Esophagus squamous epithelium (tissue), 5 donors: ENCODE data around the gene RNF157. TPM values are rescaled to one million over a fixed set of nuclear protein-coding genes. Genes with fewer than 3 reads are reported as not detected.

Experiments
- DNase-seq: peaks from one replicate; lab custom pipeline; 2025; lab: John Stamatoyannopoulos, UW
- H3K27ac ChIP-seq, 4 donors: fragments of 200-600 bp; sonication (generic); one replicate each; pipeline ENCODE4 v1.5.1; 2016 to 2019; ENCODE audit warnings: mild to moderate bottlenecking in 1 of 4
- H3K27me3 ChIP-seq, 4 donors: fragments of 200-600 bp; sonication (generic); 1 replicate in 3 of 4; 2 replicates in 1 of 4; pipeline versions ENCODE4 v1.5.1 to v1.6.0; 2017 to 2021; ENCODE audit warnings: antibody characterized with exemption in 1 of 4
- H3K36me3 ChIP-seq, 3 donors: fragments of 200-600 bp; sonication (generic); one replicate each; pipeline ENCODE4 v1.5.1; 2016 to 2019
- H3K4me1 ChIP-seq, 3 donors: fragments of 200-600 bp; sonication (generic); one replicate each; pipeline ENCODE4 v1.5.1; 2017 to 2019
- H3K4me3 ChIP-seq, 4 donors: fragments of 200-600 bp; sonication (generic); 1 replicate in 3 of 4; 2 replicates in 1 of 4; pipeline ENCODE4 v1.5.1; 2016 to 2019; ENCODE audit warnings: mild to moderate bottlenecking in 2 of 4, moderate library complexity in 1 of 4
- H3K9me3 ChIP-seq, 3 donors: fragments of 200-600 bp; sonication (generic); one replicate each; pipeline ENCODE4 v1.5.1; 2016 to 2019
- POLR2A ChIP-seq, 4 donors: fragments of 450-650 bp; IDR thresholded peaks; one replicate each; pipeline ENCODE4 v1.6.1; 2017; ENCODE audit warnings: antibody characterized with exemption in 4 of 4, mild to moderate bottlenecking in 4 of 4, moderate library complexity in 3 of 4
- WGBS, 2 donors: methylation state at CpG; one replicate each; pipeline ENCODE4 v1.1.5; 2018; 5-methylcytosine and 5-hydroxymethylcytosine counted together
- intact Hi-C: fragments of 100-400 bp; cut with DNase I; formaldehyde crosslinking; loops from one replicate; pipeline ENCODE4 v1.15.0; 2022
- total RNA-seq, 4 donors: library from RNA; depleted of rRNA; stranded (reverse); fragments of >200 nt; gene quantifications; one replicate each; pipeline ENCODE4 v1.1.0, GENCODE V29; 2016
- TF ChIP-seq, protein P1 (sequence below), 6 experiments: fragments of 450-650 bp in 4 of 6; fragments of 200-600 bp in 2 of 6; sonication (generic) in 2 of 6; IDR thresholded peaks; one replicate each; pipeline ENCODE4 v1.5.1; 2016 to 2019; ENCODE audit warnings: antibody characterized with exemption in 6 of 6, mild to moderate bottlenecking in 4 of 6, moderate library complexity in 4 of 6
- donor health status: DM: yes; HTN: yes; CAD: no.

RNF157 gene
- total RNA-seq, 4 donors from 2014 or later, result 0.11 to 3.4 (median 0.26) TPM

DNA sequence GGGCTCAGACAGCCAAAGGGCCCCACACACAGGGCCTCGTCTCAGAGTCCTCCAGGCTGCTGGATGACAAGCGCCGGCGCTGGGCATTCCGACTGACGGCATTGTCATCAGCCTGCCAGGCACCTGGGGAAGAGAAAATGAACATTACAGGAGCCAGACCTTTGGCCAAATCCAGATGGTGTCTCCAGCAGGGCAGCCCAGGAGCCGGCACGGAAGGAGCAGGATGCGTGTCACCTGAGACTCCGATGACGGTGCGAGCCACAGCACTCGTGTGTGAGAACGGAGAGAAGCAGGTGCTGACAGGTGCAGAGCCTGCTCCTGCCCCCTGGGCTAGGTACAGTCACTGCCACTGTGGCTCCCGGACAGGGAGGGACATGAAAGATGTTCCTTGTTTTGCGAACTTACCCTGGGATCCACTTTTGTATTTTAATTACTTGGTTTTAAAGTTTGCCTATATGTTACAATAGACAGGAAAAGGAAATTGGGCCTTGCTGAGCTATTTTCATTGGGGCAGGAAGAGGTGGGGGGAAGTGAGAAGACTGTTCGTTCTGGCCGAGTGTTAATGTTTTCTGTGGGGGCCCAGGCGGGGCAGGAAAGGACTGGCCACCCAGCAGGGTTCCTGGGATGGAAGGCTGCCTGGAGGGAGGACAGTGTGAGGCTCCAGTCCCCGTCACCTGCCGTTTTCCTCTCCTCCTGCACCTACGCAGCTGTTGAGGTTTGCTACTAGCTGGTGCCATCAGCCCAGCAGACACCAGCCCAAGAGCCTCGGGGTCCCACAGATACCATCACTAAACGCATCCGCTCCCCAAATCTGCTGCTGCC lies 94.9 kb downstream of the RNF157 start:
- H3K27me3 ChIP-seq, result peaks cover 0 to 15% (median under 1%) of the 10 kb centered on the region in 4 donors
- no peaks in the 10 kb centered on the region for H3K9me3 ChIP-seq
- H3K4me1 ChIP-seq, result peaks cover 18 to 58% (median 21%) of the 10 kb centered on the region in 3 donors
- TF ChIP-seq, protein P1, sequence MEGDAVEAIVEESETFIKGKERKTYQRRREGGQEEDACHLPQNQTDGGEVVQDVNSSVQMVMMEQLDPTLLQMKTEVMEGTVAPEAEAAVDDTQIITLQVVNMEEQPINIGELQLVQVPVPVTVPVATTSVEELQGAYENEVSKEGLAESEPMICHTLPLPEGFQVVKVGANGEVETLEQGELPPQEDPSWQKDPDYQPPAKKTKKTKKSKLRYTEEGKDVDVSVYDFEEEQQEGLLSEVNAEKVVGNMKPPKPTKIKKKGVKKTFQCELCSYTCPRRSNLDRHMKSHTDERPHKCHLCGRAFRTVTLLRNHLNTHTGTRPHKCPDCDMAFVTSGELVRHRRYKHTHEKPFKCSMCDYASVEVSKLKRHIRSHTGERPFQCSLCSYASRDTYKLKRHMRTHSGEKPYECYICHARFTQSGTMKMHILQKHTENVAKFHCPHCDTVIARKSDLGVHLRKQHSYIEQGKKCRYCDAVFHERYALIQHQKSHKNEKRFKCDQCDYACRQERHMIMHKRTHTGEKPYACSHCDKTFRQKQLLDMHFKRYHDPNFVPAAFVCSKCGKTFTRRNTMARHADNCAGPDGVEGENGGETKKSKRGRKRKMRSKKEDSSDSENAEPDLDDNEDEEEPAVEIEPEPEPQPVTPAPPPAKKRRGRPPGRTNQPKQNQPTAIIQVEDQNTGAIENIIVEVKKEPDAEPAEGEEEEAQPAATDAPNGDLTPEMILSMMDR (IDR thresholded peaks at IDR 0.05), result no peak
- TF ChIP-seq POLR2A (IDR thresholded peaks at IDR 0.05), result no peak
- peak overlapping the region; percentile 26 to 78 (median 56) for H3K27ac ChIP-seq
- no peak for DNase-seq
- intact Hi-C loops, result no loop called here
- 52 to 70% methylated on average over 21 of the region's 25 CpGs for WGBS, 2 donors
- H3K4me3 ChIP-seq, result no peak overlapping the region
- H3K36me3 ChIP-seq, result no peaks in the 10 kb centered on the region

DNA sequence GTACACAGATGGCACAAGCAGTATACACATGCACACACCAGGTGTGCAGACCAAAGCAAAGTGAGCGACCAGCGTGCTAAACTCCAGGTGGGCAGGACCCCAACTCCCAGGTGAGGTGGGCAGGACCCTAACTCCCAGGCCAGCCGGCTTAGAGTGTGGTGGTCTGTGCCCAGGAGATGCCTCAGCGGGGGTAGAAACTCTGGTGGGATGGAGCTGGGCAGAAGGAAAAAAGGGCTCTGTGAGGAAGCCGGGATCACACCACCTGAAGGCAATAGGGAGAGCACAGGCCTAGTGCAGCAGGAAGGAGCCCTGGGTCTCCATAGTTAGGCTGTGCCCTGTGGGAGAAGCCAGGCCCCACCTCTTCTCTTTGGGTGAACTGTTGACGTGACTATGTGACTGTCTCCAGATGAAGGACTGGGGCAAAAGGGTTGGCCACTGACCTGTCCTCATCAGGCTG lies 97.7 kb downstream of the RNF157 start:
- intact Hi-C loops, result no loop called here
- Histone ChIP-seq H3K9me3 (no peaks in the 10 kb centered on the region), H3K36me3 (no peaks in the 10 kb centered on the region), H3K27me3 (peaks cover 8 to 43% (median 12%) of the 10 kb centered on the region in 4 donors), H3K27ac (no peak overlapping the region), H3K4me3 (no peak overlapping the region), H3K4me1 (peaks cover 20 to 71% (median 27%) of the 10 kb centered on the region in 3 donors)
- 92 to 93% methylated on average over 5 to 6 of the region's 6 CpGs for WGBS, 2 donors
- DNase-seq, result no peak
- no peak for TF ChIP-seq POLR2A (IDR thresholded peaks at IDR 0.05)
- TF ChIP-seq, protein P1 (IDR thresholded peaks at IDR 0.05), result no peak

DNA sequence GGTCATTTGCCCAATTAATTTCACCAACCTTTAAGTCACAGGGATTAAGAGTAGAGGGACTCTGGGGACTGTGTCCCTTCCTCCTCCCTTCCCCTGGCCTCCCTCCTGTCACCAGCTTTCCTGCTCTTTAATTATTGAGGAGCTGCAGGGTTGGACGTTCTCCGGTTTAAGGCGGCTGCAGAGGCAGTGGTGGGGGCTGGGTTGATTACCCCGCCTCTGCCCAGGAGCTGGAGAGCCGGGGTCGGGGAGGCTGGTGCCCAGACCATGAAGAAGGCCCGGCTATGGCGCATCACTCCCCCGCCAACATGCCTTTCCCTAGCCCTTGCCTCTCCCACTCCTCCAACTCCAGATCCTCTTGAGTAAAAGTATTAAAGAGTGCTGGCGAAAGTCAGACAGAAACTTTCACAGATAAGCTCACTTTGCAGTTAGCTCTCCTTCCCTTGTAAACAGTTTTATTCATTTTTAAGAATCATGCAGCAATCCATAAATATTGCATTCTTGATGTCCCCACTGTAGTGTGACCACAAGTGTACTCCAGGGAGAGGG lies 98.2 kb downstream of the RNF157 start:
- TF ChIP-seq POLR2A (IDR thresholded peaks at IDR 0.05), result no peak
- TF ChIP-seq, protein P1 (IDR thresholded peaks at IDR 0.05), result no peak
- Histone ChIP-seq H3K4me3 (no peak overlapping the region), H3K4me1 (peaks cover 20 to 73% (median 27%) of the 10 kb centered on the region in 3 donors), H3K27ac (no peak overlapping the region), H3K27me3 (peaks cover 8 to 48% (median 13%) of the 10 kb centered on the region in 4 donors), H3K9me3 (no peaks in the 10 kb centered on the region), H3K36me3 (no peaks in the 10 kb centered on the region)
- intact Hi-C loops, result no loop called here
- DNase-seq, result no peak
- WGBS, 2 donors, result 59 to 79% methylated on average over 10 of the region's 10 CpGs

DNA sequence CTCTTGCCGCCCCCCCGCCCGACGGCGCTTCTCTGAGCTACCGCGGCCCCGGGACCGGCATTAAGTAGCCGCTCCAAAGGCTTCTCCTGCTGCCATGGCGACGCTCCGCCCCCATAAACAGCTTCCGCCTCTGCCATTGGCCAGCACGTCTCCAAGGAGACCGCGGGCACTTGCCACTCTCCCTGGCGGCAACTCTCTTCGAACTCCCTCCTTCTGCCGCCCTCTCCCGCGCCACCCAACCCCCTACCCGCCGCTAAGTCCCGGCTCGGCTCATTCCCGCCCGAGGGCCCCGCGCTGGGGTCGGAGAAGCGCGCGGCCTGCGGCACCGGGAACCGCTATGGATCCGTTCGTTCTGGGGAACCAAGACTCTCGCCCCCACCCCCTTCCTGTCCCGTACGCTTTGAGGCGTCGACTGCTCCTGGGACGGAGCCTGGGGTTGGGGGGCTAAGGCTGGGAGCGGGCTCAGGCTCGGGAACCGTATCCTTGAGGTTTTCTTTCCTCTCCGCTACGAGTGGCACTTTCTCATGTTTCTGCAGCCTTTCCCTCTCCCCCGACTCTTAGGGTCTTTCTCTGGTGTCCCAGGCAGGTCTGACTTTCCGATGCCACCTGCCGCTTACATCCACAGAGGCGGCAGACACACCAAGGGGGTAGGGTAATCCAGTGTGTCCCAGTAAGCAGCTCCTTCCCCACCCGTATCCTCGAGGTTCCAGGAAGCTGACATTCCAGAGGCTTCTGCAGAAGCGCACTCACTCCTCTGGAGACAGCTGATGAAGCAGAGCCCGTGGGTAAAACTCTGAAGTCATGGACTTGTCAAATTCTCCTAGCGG lies 98.9 kb downstream of the RNF157 start, which contains the start of gene FOXJ1:
TSS of gene FOXJ1 (minus strand) at position 34 of the 827 bp plus-strand sequence. CDS start 850 bp downstream, outside the sequence.
- Histone ChIP-seq H3K36me3 (no peaks in the 10 kb centered on the region), H3K27ac (no peak within 1 kb of the TSS), H3K4me1 (peaks cover 20 to 71% (median 27%) of the 10 kb centered on the region in 3 donors), H3K27me3 (peaks cover 8 to 55% (median 13%) of the 10 kb centered on the region in 4 donors), H3K9me3 (no peaks in the 10 kb centered on the region), H3K4me3 (peak within 1 kb of the TSS; percentile 26 to 71 (median 48))
- no peak for DNase-seq
- 11 to 23% methylated on average over 15 to 34 of the region's 59 CpGs for WGBS, 2 donors
- TF ChIP-seq, protein P1 (IDR thresholded peaks at IDR 0.05), result no peak
- no peak for TF ChIP-seq POLR2A (IDR thresholded peaks at IDR 0.05)
- intact Hi-C loops, result no loop called here
